Muscle layer of duodenum (tissue), 2 donors: ENCODE measurements around the gene MMP20.

Source experiments
- H3K27ac ChIP-seq: one replicate; pipeline ENCODE4 v1.7.0; 2013; ENCODE audit warnings: mild to moderate bottlenecking, low read length
- H3K27me3 ChIP-seq: one replicate; pipeline ENCODE4 v1.7.0; 2013; ENCODE audit warnings: low read depth, mild to moderate bottlenecking, control low read depth, low read length
- H3K36me3 ChIP-seq, 2 donors: one replicate each; pipeline ENCODE4 v1.7.0; 2013; ENCODE audit warnings: low read length in 2 of 2, control low read depth in 1 of 2, mild to moderate bottlenecking in 1 of 2; ENCODE audit not compliant: insufficient read depth in 2 of 2, control insufficient read depth in 1 of 2
- H3K4me1 ChIP-seq, 2 donors: one replicate each; pipeline ENCODE4 v1.7.0; 2013; ENCODE audit warnings: low read length in 2 of 2, mild to moderate bottlenecking in 2 of 2, control low read depth in 1 of 2, moderate library complexity in 1 of 2; ENCODE audit not compliant: insufficient read depth in 2 of 2, control insufficient read depth in 1 of 2
- H3K4me3 ChIP-seq, 2 donors: one replicate each; pipeline ENCODE4 v1.7.0; 2013; ENCODE audit warnings: low read length in 2 of 2, low read depth in 1 of 2, mild to moderate bottlenecking in 1 of 2
- H3K9me3 ChIP-seq, 2 donors: one replicate each; pipeline ENCODE4 v1.7.0; 2013; ENCODE audit warnings: low read length in 2 of 2, control low read depth in 1 of 2, mild to moderate bottlenecking in 1 of 2; ENCODE audit not compliant: control insufficient read depth in 1 of 2
- donor health status: healthy.

Gene MMP20

GRCh38 chr11:102575012-102575411 is 50.1 kb downstream of the MMP20 start:
- Histone ChIP-seq H3K27ac (no peak overlapping the region), H3K4me1 (no peaks in the 10 kb centered on the region), H3K36me3 (no peaks in the 10 kb centered on the region), H3K9me3 (no peaks in the 10 kb centered on the region), H3K27me3 (no peaks in the 10 kb centered on the region), H3K4me3 (no peak overlapping the region)

- Histone ChIP-seq H3K36me3 (no peaks in the 10 kb centered on the region), H3K4me3 (no peak overlapping the region)
These were observed 51.3 kb downstream of the MMP20 start for GRCh38 chr11:102573851-102574250.

GRCh38 chr11:102572554-102573220 is 52.4 kb downstream of the MMP20 start:
- H3K4me3 ChIP-seq = no peak overlapping the region
- no peaks in the 10 kb centered on the region for H3K4me1 ChIP-seq
- no peaks in the 10 kb centered on the region for H3K27me3 ChIP-seq
- H3K36me3 ChIP-seq = no peaks in the 10 kb centered on the region
- H3K27ac ChIP-seq = no peak overlapping the region
- H3K9me3 ChIP-seq = no peaks in the 10 kb centered on the region

More at GRCh38 chr11:102573851-102574250, 51.3 kb downstream of the MMP20 start:
- H3K27me3 ChIP-seq = no peaks in the 10 kb centered on the region
- no peaks in the 10 kb centered on the region for H3K9me3 ChIP-seq
- no peaks in the 10 kb centered on the region for H3K4me1 ChIP-seq
- H3K27ac ChIP-seq = no peak overlapping the region

- H3K27ac ChIP-seq = no peak overlapping the region
- no peaks in the 10 kb centered on the region for H3K4me1 ChIP-seq
- no peak overlapping the region for H3K4me3 ChIP-seq
- H3K27me3 ChIP-seq = no peaks in the 10 kb centered on the region
- no peaks in the 10 kb centered on the region for H3K36me3 ChIP-seq
- peaks cover 3% of the 10 kb centered on the region in 2 donors for H3K9me3 ChIP-seq
These were observed 56.3 kb downstream of the MMP20 start for GRCh38 chr11:102568851-102569250.

GRCh38 chr11:102566112-102566511 is 59.0 kb downstream of the MMP20 start:
- H3K36me3 ChIP-seq = no peaks in the 10 kb centered on the region
- no peak overlapping the region for H3K27ac ChIP-seq
- no peaks in the 10 kb centered on the region for H3K27me3 ChIP-seq
- no peak overlapping the region for H3K4me3 ChIP-seq
- H3K4me1 ChIP-seq = no peaks in the 10 kb centered on the region
- H3K9me3 ChIP-seq = peaks cover 3% of the 10 kb centered on the region in 2 donors

- peaks cover 3% of the 10 kb centered on the region in 2 donors for H3K9me3 ChIP-seq
- no peak overlapping the region for H3K27ac ChIP-seq
- H3K4me3 ChIP-seq = no peak overlapping the region
- no peaks in the 10 kb centered on the region for H3K4me1 ChIP-seq
- H3K36me3 ChIP-seq = no peaks in the 10 kb centered on the region
- H3K27me3 ChIP-seq = no peaks in the 10 kb centered on the region
These were observed 61.0 kb downstream of the MMP20 start for GRCh38 chr11:102564110-102564509.

GRCh38 chr11:102561636-102562035 is 63.5 kb downstream of the MMP20 start:
- no peak overlapping the region for H3K4me3 ChIP-seq
- no peaks in the 10 kb centered on the region for H3K4me1 ChIP-seq
- no peaks in the 10 kb centered on the region for H3K36me3 ChIP-seq
- H3K27ac ChIP-seq = no peak overlapping the region
- H3K27me3 ChIP-seq = no peaks in the 10 kb centered on the region
- H3K9me3 ChIP-seq = peaks cover 3% of the 10 kb centered on the region in 2 donors

- H3K4me1 ChIP-seq = no peaks in the 10 kb centered on the region
- H3K27ac ChIP-seq = peak overlapping the region; percentile 17
- no peaks in the 10 kb centered on the region for H3K36me3 ChIP-seq
- peak overlapping the region; percentile 28 to 46 for H3K4me3 ChIP-seq
- H3K27me3 ChIP-seq = no peaks in the 10 kb centered on the region
- H3K9me3 ChIP-seq = no peaks in the 10 kb centered on the region
These were observed 64.5 kb downstream of the MMP20 start for GRCh38 chr11:102560555-102561011.

GRCh38 chr11:102559839-102560238 is 65.3 kb downstream of the MMP20 start:
- Histone ChIP-seq H3K4me1 (no peaks in the 10 kb centered on the region), H3K36me3 (no peaks in the 10 kb centered on the region), H3K27ac (no peak overlapping the region), H3K27me3 (no peaks in the 10 kb centered on the region), H3K4me3 (no peak overlapping the region), H3K9me3 (no peaks in the 10 kb centered on the region)

GRCh38 chr11:102555091-102555490 is 70.0 kb downstream of the MMP20 start:
- no peaks in the 10 kb centered on the region for H3K9me3 ChIP-seq
- no peak overlapping the region for H3K27ac ChIP-seq
- H3K4me3 ChIP-seq = no peak overlapping the region
- H3K27me3 ChIP-seq = no peaks in the 10 kb centered on the region
- H3K4me1 ChIP-seq = no peaks in the 10 kb centered on the region
- no peaks in the 10 kb centered on the region for H3K36me3 ChIP-seq

GRCh38 chr11:102553835-102554282 is 71.3 kb downstream of the MMP20 start:
- Histone ChIP-seq H3K4me3 (no peak overlapping the region), H3K27ac (no peak overlapping the region), H3K4me1 (no peaks in the 10 kb centered on the region), H3K36me3 (no peaks in the 10 kb centered on the region), H3K27me3 (no peaks in the 10 kb centered on the region), H3K9me3 (no peaks in the 10 kb centered on the region)
